ENCODE results near the gene TSPAN11.

TSPAN11 gene

DNA sequence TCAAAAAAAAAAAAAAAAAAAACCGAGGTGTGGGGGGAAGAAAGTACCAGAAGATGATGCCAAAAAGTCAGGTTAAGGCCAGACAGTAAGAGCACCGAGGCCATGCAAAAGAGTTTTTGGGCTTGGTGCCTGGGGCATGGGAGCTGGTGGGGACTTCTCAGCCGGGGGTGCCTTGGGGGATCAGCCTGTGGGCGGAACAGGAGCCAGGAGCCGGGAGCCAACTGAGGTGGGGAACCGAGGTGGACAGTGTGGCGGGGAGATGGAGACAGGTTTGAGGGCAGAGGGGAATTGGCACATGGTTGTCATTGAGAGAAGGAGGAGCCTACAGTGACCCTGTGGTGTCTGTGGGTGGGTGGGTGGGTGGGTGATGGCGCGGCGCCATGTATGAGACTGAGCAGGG is 33.2 kb downstream of the TSPAN11 start:
- no peak for DNase-seq (ENCODE audit: low read depth)

DNA sequence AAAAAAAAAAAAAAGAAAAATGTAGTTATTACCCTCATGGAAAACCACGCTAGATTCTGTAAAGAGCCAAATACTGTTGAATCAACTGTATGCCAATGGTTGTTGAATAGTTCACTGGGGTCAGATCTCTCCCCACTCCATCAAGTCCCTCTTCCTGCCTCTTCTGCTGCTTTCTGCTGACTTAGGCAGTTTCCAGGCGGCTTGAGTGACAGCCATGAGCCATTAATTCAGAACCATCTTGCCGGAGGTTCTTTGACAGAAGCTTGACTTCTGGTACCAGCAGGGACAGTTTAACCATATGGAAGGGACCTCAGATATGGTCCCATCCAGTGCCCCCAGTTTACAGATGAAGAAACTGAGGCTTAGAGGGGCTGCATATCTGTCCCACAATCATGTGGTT is 34.5 kb downstream of the TSPAN11 start:
- no peak for DNase-seq (ENCODE audit: low read depth)

DNA sequence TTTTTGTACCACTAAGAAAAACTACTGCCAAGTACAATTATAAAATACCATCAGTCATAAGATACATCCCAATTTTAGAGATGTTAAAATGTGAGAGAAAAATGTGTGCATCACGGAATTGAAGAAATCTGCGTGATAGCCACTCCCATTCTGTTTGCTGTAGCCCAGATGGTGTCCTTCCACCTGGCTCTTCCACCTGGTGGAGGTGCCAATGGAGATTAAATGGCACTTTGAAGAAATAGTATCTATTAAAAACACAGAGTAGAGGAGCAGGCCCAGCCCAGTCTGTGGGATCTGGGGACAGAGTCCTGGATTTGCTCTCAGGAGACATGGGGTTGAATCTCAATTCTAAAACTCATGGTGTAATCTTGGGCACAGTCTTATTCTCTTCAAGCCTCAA is 35.5 kb downstream of the TSPAN11 start:
- no peak for DNase-seq (ENCODE audit: low read depth)

DNA sequence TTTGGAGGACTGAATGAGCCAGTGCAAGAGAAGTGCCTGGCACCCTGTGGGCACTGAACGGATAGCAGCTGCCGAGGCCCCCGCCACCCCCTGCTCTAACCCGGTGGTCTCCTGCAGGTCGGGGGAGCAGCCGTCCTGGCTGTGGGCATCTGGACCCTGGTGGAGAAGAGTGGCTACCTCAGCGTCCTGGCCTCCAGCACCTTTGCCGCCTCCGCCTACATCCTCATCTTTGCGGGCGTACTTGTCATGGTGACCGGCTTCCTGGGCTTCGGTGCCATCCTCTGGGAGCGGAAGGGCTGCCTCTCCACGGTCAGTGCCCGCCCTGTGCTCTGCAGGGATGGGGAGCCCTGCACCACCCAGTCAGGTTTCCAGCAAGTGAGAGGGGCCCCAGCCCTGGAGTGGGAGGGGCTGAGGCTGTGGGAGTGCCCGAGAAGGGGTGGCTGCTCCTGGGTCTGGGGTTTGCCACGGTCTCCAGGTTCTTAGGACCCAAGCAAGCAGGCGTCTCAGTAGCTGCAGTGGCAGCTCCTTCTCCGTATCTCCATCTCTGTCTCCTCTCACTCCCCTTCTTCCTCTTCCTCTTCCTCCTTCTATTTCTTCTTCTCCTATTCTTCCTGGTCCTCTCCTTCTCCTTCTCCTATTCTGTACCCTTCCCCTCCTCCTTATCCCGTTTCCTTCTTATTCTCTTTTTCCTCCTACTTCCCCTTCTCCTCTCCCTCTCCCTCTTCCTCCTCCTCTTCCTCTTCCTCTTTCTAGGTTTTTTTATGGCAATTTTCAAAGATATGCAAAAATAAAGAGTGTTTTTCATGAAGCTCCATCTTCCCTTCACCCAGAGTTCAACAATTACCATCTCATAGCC is 37.4 kb downstream of the TSPAN11 start:
- no peak for DNase-seq (ENCODE audit: low read depth)

DNA sequence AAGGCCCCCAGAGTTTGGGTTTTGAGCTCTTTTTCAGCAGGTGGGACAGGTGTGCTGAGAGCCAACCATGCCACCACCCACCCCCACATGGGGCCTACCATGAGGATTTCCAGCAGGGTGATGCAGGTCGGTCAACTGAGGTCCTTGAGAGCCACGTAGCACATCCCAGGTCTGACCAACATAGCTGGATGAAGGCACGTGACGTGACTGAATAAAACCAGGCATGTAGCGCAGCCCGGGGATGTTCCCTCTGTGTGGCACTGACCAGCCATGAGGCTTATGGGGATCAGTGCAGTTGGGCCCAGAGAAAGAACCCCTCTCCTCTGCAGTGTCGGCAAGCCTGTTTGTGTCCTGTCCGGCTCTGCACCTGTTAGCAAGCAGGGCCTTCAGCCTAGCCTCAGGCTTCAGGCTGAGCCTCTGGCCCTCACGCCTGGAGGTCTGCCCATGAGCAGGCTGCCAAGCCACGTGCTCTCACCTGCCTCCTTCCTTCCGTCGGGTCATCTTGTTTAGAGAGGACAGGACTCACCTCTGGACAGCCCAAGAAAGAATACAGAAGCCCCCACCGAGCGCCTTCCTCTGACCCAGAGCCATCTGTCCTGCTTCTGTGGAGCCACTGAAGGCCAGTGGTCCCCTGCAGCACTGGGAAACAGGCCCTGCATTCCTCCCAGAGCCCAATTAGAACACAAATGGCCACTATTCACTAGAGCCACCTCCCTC is 38.5 kb downstream of the TSPAN11 start:
- no peak for DNase-seq (ENCODE audit: low read depth)

DNA sequence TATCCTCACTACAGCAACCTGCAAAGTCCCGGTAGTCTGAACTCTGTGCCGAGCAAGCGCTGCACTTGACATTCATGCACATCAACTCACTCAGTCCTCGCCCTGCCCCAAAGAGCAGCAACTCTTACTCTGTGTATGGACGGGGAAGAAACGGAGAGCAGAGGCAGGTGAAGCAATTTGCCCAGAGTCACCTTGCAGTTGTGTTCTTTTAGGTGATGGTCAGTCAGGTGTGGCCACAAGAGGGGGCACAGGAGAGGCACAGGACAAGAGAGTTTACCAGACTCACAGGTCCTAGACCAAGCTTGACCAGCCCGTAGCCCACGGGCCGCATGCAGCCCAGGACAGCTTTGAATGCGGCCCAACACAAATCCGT is 39.1 kb downstream of the TSPAN11 start:
- no peak for DNase-seq (ENCODE audit: low read depth)

DNA sequence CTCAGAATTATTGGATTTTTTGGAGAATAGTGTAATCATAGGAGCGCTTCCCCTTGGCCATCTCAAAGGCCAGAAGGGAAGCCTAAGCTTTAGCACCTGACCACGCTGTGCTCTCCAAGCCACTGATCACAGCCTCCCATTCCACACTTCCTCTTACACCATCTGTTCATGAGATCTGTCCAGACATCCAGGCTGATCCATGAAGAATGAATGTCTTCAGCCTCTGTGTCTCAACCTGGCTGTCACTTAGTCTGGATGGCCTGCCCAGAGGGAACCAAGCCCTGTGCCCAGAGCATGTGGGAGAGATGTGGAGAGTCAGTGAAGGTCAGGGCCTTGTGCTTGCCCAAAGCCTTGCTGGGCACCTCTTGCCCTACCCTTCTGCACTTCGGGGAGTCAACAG is 40.5 kb downstream of the TSPAN11 start:
- no peak for DNase-seq (ENCODE audit: low read depth)

DNA sequence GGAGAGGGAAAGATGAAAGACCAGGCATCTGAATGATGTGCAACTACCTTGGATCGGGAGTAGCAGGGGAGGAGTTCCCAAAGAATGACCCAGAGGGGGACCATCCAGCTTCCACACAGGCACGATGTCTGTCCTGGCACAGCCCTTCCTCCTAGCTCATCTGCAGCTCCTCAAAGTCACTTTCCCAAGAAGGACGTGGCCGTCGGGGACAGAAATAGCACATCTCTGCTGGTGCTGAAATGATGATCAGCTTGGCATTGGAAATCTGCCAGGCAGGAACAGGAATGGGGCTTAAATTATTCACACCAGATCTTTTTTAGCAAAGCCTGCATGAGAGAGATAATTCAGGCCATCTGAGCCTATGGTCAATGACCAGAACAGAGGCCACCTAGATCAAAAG is 41.7 kb downstream of the TSPAN11 start:
- DNase-seq (ENCODE audit: low read depth) = no peak

DNA sequence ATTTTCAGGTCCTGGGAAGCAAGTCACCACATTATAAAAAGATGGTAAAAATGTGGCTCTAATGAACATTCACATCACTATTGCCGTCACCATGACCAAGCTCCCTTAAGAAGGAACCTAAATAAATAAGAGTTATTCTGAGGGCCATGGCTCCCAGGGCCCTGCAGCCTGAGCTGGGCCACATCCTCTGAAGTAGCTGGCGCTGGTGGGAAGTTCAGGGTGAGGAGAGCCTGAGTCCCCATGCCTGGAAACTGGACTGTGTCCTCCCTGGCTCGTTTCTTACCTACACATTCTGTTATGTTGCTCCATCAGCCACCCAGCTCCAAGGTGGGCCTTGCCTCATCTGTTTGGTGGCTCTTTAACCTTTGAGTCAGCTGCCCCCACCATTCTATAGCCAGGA is 42.5 kb downstream of the TSPAN11 start:
- DNase-seq (ENCODE audit: low read depth) = no peak

DNA sequence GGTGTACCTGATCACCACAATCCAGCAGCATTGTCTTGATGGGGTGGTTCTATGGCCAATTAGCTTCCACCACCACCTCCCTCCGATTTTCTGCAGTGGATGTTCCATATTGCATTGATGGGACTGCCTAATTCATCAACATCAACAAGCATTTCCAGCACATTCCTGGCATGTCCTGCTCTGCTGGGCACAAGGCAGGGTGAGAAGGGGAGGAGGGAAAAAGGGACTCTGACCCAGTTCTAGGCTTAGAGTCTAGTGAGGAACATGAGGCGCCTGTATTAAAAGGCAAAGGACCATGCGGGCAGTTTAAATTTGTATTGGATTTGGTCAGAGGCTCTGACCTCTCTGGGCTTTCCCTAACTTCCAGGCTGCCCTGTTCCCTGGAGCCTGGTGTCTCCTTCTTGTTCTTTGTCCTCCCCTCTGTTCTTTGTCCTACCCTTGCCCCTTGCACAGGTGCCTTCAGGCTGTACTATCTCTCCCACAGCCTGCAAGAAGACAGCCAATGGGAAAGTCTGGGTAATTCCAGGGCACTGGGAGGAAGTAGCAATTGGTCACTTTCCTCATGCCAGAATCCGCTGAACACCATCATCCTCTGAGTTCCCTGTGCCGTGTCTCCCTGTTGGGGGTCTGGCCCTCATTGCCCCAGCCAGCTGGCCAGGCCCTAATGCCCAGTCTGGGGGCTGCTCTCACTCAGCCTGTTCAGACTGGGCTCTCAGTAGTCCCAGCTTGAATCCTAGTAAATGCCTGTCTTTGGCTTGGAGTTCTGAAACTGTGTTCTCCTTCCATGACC is 43.3 kb downstream of the TSPAN11 start:
- no peak for DNase-seq (ENCODE audit: low read depth)

DNA sequence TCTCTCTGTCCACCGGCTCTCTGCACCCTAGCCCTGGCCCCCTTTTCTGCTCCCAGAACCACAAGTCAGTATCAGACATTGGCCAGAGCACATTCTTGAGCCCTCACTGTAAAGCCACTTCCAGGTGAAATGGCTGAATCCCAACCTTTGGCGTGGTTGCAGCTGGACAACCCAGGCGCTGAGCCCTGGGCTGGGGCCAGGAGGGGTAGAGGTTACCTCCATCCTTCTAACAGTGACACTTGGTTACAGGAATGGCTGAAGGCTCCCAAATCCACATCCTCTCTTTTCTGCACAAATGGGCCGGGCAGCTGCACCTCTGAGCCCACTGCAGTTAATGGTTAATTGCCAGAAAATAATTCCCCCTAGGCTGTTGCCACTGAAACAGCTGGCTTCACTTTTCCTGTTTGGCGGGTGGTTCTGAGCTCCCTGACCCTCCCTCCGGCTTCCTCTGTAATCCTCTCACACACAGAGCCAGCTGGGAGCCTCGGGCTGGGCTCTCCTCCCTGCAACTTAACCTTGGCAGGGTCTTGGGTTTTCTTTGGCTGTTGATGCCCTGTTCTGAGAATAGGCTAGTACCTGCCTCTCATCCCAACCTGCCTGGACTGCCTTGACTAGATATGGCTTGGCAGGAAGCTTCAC is 44.1 kb downstream of the TSPAN11 start:
- peak; percentile 18 for DNase-seq (ENCODE audit: low read depth)

DNA sequence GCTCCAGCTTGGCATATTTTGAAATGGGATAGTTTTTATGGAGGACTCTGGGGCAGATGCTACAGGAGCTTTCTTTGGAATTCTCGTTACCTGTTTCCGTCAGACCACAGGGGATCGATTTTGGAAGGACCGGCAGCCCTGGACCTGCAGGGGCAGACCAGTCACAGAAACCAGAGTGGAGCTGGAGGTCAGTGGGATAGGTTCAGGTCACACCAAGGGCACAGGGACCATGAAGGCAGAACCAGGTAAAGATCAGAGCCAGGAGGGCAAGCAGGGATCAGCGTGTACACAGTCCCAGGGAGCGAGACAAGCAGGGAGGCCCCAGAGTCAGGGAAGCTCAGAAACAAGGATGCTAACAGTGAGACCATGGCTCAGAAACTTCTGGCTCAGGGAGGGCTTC is 45.5 kb downstream of the TSPAN11 start:
- no peak for DNase-seq (ENCODE audit: low read depth)

DNA sequence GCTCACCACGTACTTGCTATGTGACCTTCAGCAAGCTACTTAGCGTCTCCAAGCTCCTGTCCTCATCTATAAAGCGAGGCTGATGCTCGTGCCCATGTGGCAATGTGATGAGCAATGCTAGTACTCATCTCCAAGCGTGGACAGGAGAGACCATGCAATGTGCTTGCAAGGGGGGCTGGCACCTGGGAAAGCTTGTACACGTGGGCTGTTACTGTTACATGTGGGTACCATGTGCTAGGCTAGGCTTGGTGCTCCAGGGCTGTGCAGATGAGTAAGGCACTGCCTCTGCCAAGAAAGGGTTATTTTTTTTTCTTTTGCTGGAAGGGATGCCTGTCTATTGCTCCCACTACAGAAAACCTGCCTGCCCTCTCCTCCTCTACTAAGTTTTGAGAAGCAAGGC is 46.6 kb downstream of the TSPAN11 start:
- peak; percentile 43 for DNase-seq (ENCODE audit: low read depth)

DNA sequence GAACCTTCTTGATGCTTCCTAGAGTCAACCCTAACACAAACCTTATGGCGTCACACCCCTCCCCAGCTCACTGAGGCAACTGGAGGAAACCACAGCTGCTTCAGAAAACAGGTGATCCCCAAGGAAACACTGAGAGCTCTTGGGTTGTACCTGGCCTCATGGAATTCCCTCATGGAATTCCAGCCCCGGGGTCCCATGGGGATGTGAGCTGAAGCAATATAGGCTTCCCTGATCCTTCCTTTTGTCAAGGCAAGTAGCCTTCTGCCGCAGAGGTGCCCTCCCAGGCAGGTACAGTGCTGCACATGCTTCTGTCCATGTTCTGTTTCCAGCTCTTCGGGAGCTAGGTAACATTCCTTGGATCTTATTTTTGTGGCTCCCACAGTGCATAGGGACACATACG is 47.3 kb downstream of the TSPAN11 start:
- DNase-seq (ENCODE audit: low read depth) = no peak

DNA sequence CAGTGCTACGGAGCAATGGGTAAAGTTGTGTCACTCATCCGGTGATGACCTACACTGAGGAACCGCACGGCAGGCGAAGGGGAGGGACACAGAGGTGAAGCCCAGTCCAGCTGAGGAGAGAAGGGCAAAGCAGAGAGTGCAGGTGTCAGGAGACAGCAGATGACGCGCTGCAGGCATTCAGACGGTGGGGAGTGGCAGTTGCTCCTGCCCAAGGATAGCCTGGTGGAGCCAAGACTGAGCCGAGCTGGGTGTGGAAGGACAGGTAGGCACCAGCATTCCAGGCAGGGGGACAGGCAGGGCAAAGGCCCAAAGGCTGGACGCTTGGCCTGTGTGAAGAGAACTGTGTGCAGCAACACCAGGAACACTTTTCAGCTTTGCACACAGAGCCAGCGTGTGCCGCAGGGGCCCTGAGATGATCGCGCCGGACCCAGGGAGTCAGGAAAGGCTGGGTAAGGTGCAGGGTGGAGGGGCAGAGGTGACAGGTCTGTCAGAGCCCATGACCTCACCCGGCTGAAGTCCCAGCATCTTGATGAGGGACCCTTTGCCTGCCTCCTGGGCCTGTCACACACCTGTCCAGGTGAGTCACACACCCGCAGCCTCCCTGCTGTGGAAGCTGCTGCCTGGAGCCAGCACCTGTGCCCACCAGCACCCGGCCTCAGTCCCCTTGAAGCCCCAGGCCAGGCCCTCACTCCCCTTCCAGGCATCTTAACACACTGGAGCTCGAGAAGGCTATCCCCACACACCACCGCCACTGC is 48.4 kb downstream of the TSPAN11 start:
- no peak for DNase-seq (ENCODE audit: low read depth)

DNA sequence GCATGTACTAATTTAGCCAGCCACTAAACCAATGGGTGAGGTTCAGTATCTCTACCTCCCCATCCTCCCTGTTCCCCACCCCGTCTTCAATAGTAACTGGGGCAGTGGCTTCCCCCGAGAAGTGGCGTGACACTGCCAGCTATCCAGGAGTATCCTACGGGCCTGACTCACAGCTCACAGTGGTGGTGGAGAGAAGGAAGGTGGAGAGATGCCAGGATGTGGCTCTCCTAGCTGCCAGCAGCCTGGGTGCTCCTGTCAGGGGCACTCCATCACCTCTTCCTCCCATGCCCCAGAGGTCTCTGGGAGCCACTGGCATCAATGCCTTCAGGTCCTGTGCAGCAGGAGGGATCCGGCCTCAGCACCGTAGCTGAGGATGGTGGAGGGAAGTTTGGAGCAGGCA is 49.0 kb downstream of the TSPAN11 start:
- DNase-seq (ENCODE audit: low read depth) = no peak

DNA sequence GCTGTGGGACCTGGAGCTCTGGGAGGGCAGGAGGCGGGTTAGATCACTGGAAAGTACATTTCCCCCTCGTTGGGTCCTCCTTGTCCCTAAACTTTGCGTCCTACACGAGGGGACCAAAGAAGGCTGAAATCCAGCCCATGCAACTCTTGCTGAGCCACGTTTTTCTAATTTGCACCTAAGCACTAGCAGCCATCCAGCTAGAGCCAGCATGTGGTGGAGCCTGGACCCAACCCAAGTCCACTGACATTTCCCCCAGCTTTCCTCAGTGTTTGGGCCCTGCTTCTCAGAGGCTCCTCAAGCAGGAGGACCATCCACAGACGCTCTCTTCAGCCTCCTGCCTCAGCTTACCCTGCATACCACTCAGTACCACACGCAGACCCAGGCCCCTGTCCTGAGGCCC is 49.7 kb downstream of the TSPAN11 start:
- DNase-seq (ENCODE audit: low read depth) = peak; percentile 33

DNA sequence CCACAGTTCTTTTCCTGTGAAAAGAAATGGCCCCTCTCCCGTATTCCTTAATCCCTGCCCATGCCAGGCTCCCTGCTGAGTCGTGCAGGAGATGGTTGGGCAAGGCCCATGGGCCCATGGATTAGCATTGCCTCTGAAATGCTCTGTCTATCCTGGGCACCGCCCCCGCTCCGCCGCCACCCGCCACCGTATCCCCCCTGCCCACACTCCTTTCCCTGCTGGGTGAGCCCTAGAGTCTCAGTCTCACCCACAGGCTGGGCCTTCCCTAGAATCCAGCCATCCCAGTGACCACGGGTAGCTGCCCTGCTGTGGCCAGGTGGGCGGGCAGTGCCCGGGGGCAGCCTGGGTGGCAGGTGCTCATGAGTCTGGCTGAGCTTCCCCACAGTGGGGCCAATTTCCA is 50.6 kb downstream of the TSPAN11 start:
- no peak for DNase-seq (ENCODE audit: low read depth)

DNA sequence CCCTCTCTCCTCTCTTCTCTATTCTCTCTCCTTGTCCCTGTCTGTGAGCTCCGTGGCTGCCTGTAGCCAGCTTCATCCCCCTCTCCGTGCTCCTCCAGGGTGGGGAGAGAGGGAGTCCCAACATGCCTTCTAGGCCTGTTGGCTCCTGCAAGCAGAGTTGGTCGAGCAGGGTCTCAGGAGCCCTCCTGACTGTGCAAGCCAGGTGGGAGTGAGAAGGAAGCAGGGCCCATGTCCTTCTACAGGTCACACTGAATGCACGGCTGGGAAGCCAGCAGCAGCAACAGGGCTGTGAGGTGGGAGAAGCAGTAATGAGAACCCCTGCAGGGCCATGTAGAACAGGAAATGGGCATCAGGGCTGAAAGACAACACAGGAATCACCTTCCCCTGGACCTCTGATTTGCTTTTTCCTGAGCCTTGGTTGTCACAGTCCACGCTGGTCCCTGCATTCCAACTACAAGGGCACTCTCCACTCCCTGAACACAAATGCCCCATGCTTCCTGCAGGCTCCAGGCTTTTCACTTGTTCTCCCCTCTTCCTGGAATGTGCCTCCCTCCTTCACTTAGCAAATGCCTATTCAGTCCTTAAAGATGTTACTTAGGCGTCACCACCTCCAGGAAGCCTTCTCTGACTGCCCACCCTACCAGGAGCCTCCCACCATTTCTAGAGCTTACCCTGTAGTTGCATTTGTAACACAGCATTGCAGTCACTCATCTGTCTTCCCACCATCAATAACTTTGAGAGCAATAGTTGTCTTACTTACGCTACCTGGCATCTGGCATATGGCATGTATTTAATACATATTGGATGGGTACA is 51.2 kb downstream of the TSPAN11 start:
- DNase-seq (ENCODE audit: low read depth) = no peak

DNA sequence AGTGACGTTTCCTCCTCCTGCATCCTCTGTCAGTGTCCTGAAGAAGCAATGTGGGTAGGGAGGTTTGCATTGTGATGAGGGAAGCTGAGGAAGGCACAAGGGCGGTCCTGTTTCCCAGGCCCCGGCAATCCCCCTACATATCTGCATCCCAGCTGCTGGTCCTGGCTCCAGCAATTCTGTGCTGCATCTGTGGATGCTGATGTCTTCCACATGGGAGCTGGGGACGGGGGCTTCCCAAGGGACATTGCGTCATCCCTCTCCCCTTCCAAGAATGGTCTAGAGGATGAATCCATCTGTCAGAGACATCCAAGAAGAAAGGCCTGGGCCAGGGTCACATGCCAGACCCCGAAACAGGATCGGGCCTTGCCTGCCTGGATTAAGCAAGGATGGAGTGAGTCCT is 52.1 kb downstream of the TSPAN11 start:
- peak; percentile 60 for DNase-seq (ENCODE audit: low read depth)
